Measurements from ENCODE around the gene FAT1. TPM values are rescaled to one million over a fixed set of nuclear protein-coding genes. Genes with fewer than 3 reads are reported as not detected.

The FAT1 gene, protein sequence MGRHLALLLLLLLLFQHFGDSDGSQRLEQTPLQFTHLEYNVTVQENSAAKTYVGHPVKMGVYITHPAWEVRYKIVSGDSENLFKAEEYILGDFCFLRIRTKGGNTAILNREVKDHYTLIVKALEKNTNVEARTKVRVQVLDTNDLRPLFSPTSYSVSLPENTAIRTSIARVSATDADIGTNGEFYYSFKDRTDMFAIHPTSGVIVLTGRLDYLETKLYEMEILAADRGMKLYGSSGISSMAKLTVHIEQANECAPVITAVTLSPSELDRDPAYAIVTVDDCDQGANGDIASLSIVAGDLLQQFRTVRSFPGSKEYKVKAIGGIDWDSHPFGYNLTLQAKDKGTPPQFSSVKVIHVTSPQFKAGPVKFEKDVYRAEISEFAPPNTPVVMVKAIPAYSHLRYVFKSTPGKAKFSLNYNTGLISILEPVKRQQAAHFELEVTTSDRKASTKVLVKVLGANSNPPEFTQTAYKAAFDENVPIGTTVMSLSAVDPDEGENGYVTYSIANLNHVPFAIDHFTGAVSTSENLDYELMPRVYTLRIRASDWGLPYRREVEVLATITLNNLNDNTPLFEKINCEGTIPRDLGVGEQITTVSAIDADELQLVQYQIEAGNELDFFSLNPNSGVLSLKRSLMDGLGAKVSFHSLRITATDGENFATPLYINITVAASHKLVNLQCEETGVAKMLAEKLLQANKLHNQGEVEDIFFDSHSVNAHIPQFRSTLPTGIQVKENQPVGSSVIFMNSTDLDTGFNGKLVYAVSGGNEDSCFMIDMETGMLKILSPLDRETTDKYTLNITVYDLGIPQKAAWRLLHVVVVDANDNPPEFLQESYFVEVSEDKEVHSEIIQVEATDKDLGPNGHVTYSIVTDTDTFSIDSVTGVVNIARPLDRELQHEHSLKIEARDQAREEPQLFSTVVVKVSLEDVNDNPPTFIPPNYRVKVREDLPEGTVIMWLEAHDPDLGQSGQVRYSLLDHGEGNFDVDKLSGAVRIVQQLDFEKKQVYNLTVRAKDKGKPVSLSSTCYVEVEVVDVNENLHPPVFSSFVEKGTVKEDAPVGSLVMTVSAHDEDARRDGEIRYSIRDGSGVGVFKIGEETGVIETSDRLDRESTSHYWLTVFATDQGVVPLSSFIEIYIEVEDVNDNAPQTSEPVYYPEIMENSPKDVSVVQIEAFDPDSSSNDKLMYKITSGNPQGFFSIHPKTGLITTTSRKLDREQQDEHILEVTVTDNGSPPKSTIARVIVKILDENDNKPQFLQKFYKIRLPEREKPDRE (N-terminal part only)
- 35.8 and 97.3 TPM in 2 replicates for total RNA-seq

DNA sequence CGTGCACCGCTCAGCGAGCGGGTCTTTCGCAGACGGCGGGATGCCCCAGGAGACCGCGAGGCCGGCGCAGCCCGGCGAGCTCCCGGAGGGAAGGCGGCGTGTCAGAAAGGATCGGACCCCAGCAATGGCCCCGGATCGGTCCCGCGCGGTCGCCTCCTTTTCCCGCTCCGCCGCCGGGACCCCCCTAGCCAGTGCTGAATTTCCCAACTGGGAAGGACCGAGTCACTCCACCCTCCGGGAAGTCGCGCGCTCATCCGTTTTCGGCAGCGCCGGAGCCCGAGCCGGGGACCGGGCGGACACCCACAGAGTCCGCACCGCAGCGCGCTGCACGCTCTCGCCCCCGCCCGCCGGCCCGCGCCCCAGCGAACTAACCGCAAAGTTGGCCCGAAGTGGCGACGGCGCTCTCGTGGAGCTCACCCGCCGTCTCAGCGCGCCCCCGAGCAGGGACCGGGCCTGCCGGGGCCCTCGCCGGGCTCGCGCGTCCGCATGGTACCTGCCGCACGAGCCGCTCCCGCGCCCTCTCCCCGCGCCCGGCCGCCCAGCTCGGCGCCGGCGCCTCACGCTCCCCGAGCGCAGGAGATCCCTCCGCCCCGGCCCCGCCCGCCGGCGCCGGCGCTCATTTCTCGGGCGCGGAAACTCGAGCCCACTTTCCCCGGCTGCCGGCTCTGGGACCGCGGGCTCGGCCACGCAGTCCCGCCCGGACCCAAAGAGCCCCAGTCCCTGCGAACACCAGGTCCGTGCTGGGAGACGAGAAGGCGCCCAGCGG is at the start of gene FAT1:
Gene FAT1 (minus strand): TSS at position 565 of the 766 bp plus-strand sequence. CDS start 14,029 bp downstream, outside the sequence.

GRCh38 chr4:186554914-186555827 is 168.5 kb downstream of the FAT1 start, which contains the start of gene MTNR1A:
Gene MTNR1A, minus strand, starts transcription at chr4:186555567. Its CDS starts 202 bp downstream, at chr4:186555365.

Other genes starting within 250 kb of the FAT1 start
- gene MTNR1A, start 168.3 kb downstream of the FAT1 start, total RNA-seq: not detected in 2 replicates

Measured in pericardium fibroblast (primary cell).